Natural killer cell (primary cell): Measurements from ENCODE around the gene SCML2. TPM values are rescaled to one million over a fixed set of nuclear protein-coding genes. Genes with fewer than 3 reads are reported as not detected.
"Not testable (repeated sequence)": the region's sequence is repeated elsewhere in the genome, so short reads cannot be mapped to it uniquely, and the experiment has no call there.

Experiments used
- ATAC-seq, 3 donors: fragments of 150-1000 bp in 2 of 3; fragments of 200-7000 bp in 1 of 3; cut with Tn5 transposase; 1 replicate in 1 of 3; 2 replicates in 2 of 3; pipeline ENCODE4 v1.10.0; 2021; ENCODE audit warnings: mild to moderate bottlenecking in 2 of 3, moderate library complexity in 2 of 3
- DNase-seq, 2 donors: peaks; one replicate each; pipeline versions ENCODE4 v3.0.0 to v3.0.0-alpha.2; 2013 to 2021; ENCODE audit warnings: mixed read lengths in 1 of 2
- H3K27ac ChIP-seq: one replicate; pipeline ENCODE4 v1.5.1; 2013; ENCODE audit warnings: mild to moderate bottlenecking, low read length
- H3K27me3 ChIP-seq: one replicate; pipeline ENCODE4 v1.6.1; 2013; ENCODE audit warnings: low read length; ENCODE audit not compliant: control insufficient read depth, insufficient read depth
- H3K36me3 ChIP-seq: one replicate; pipeline ENCODE4 v1.6.1; 2013; ENCODE audit warnings: low read length; ENCODE audit not compliant: control insufficient read depth, insufficient read depth
- H3K4me1 ChIP-seq: one replicate; pipeline ENCODE4 v1.6.1; 2013; ENCODE audit warnings: low read length; ENCODE audit not compliant: control insufficient read depth, insufficient read depth
- H3K4me3 ChIP-seq: one replicate; pipeline ENCODE4 v1.5.1; 2013; ENCODE audit warnings: low read length
- H3K9me3 ChIP-seq: one replicate; pipeline ENCODE4 v1.6.1; 2013; ENCODE audit warnings: low read length; ENCODE audit not compliant: control insufficient read depth, insufficient read depth
- H3K27ac Mint-ChIP-seq, 2 donors: one replicate each; pipeline ENCODE4 v1.8.0; 2022; ENCODE audit warnings: mild to moderate bottlenecking in 2 of 2, mixed read lengths in 2 of 2, moderate library complexity in 1 of 2
- H3K27me3 Mint-ChIP-seq, 2 donors: one replicate each; pipeline ENCODE4 v1.8.0; 2022; ENCODE audit warnings: low read depth in 2 of 2, mixed read lengths in 2 of 2
- H3K36me3 Mint-ChIP-seq: one replicate; pipeline ENCODE4 v1.8.0; 2022; ENCODE audit warnings: mixed read lengths
- H3K4me1 Mint-ChIP-seq, 2 donors: one replicate each; pipeline ENCODE4 v1.8.0; 2022; ENCODE audit warnings: mixed read lengths in 2 of 2
- H3K4me3 Mint-ChIP-seq: one replicate; pipeline ENCODE4 v1.8.0; 2022; ENCODE audit warnings: mild to moderate bottlenecking, moderate library complexity, mixed read lengths
- H3K9me3 Mint-ChIP-seq, 2 donors: one replicate each; pipeline ENCODE4 v1.8.0; 2022; ENCODE audit warnings: mixed read lengths in 2 of 2
- WGBS: methylation state at CpG from one replicate; pipeline ENCODE4 v1.1.7; 2013; ENCODE audit warnings: missing lambda C conversion rate; ENCODE audit not compliant: insufficient coverage; 5-methylcytosine and 5-hydroxymethylcytosine counted together
- intact Hi-C: fragments of 100-400 bp; cut with micrococcal nuclease; formaldehyde crosslinking; loops from one replicate; pipeline ENCODE4 v1.14.2; 2022
- total RNA-seq, 4 donors: library from RNA; stranded (reverse); fragments of 120-200 nt in 1 of 4; gene quantifications; one replicate each; pipeline versions ENCODE4 v1.2.3 to v1.2.4, GENCODE V29; 2013 to 2022
- TF ChIP-seq, protein P1 (sequence below): fragments of 200-600 bp; IDR thresholded peaks from one replicate; pipeline ENCODE4 v1.8.0; 2022; ENCODE audit warnings: antibody characterized with exemption

The SCML2 gene
- total RNA-seq, 3 donors from 2014 or later (not counting 1 experiment from before 2014, with no cell fraction given), result 0.21 to 0.50 (median 0.41) TPM

- Histone ChIP-seq H3K27me3 (no peaks in the 10 kb centered on the region), H3K27ac (no peak overlapping the region), H3K9me3 (no peaks in the 10 kb centered on the region), H3K36me3 (no peaks in the 10 kb centered on the region), H3K4me1 (no peaks in the 10 kb centered on the region), H3K4me3 (no peak overlapping the region)
- TF ChIP-seq, protein P1, sequence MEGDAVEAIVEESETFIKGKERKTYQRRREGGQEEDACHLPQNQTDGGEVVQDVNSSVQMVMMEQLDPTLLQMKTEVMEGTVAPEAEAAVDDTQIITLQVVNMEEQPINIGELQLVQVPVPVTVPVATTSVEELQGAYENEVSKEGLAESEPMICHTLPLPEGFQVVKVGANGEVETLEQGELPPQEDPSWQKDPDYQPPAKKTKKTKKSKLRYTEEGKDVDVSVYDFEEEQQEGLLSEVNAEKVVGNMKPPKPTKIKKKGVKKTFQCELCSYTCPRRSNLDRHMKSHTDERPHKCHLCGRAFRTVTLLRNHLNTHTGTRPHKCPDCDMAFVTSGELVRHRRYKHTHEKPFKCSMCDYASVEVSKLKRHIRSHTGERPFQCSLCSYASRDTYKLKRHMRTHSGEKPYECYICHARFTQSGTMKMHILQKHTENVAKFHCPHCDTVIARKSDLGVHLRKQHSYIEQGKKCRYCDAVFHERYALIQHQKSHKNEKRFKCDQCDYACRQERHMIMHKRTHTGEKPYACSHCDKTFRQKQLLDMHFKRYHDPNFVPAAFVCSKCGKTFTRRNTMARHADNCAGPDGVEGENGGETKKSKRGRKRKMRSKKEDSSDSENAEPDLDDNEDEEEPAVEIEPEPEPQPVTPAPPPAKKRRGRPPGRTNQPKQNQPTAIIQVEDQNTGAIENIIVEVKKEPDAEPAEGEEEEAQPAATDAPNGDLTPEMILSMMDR, result peak; percentile 61
- intact Hi-C loops, result loop anchor here (1.0 to 5.0 kb wide), 3 partner anchors 506 to 943 kb away; no protein-coding TSS in a partner anchor
- H3K4me1 Mint-ChIP-seq, result peaks cover 5 to 7% of the 10 kb centered on the region in 2 donors
- no peak overlapping the region for H3K4me3 Mint-ChIP-seq
- H3K36me3 Mint-ChIP-seq, result no peaks in the 10 kb centered on the region
- H3K27ac Mint-ChIP-seq, result no peak overlapping the region
- WGBS, result 0% methylated on average over 3 of the region's 9 CpGs
- ATAC-seq (peak in 2 of 3 donors; percentile 52 to 74), DNase-seq (peak; percentile 36 to 80)
- H3K9me3 Mint-ChIP-seq, result no peaks in the 10 kb centered on the region
- no peaks in the 10 kb centered on the region for H3K27me3 Mint-ChIP-seq
Observed at GRCh38 chrX:18390941-18391538, 36.6 kb upstream of the SCML2 start.

GRCh38 chrX:18389966-18390365, 35.5 kb upstream of the SCML2 start:
- H3K4me3 ChIP-seq, result no peak overlapping the region
- Mint-ChIP-seq H3K4me3 (no peak overlapping the region), H3K9me3 (no peaks in the 10 kb centered on the region), H3K27ac (no peak overlapping the region), H3K36me3 (no peaks in the 10 kb centered on the region), H3K4me1 (peaks cover 5 to 7% of the 10 kb centered on the region in 2 donors), H3K27me3 (no peaks in the 10 kb centered on the region)
- TF ChIP-seq, protein P1, result no peak
- no peak overlapping the region for H3K27ac ChIP-seq
- 100% methylated on average over 1 of the region's 3 CpGs for WGBS
- DNase-seq (no peak), ATAC-seq (no peak)
- H3K9me3 ChIP-seq, result no peaks in the 10 kb centered on the region
- no peaks in the 10 kb centered on the region for H3K4me1 ChIP-seq
- intact Hi-C loops, result loop anchor here (5.0 kb wide), 2 partner anchors 507 to 837 kb away; no protein-coding TSS in a partner anchor
- no peaks in the 10 kb centered on the region for H3K36me3 ChIP-seq
- no peaks in the 10 kb centered on the region for H3K27me3 ChIP-seq

DNA sequence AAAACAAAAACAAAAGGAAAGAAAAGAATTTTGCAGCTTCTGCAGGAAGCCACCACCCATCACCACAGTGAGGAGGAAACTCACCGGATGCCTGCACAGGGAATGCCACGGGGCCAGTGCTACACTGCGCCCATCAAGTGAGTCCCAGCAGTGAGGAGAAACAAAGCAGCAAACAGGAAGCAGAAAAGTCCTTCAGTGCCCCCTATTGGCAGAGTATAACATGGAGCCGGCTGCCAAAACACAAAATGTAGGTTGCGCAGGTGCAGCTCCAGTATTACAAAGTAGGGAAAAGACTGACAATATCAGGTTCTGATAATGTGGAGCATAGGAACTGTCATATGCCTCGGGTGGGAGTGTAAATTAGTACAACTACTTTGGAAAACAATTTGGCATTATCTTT, 23.3 kb upstream of the SCML2 start:
- Mint-ChIP-seq H3K27me3 (peaks cover 0 to 4% of the 10 kb centered on the region in 2 donors), H3K4me3 (no peak overlapping the region), H3K27ac (no peak overlapping the region), H3K36me3 (no peaks in the 10 kb centered on the region), H3K4me1 (no peaks in the 10 kb centered on the region), H3K9me3 (no peaks in the 10 kb centered on the region)
- ATAC-seq, result peak in 2 of 3 donors; percentile 40 to 62
- TF ChIP-seq, protein P1, result peak; percentile 21
- Histone ChIP-seq H3K27ac (no peak overlapping the region), H3K27me3 (no peaks in the 10 kb centered on the region), H3K4me1 (peaks cover 4% of the 10 kb centered on the region), H3K36me3 (no peaks in the 10 kb centered on the region), H3K4me3 (no peak overlapping the region), H3K9me3 (no peaks in the 10 kb centered on the region)
- DNase-seq, result peak in 1 of 2 donors; percentile 59
- intact Hi-C loops, result no loop called here
- 12% methylated on average over 5 of the region's 6 CpGs for WGBS

DNA sequence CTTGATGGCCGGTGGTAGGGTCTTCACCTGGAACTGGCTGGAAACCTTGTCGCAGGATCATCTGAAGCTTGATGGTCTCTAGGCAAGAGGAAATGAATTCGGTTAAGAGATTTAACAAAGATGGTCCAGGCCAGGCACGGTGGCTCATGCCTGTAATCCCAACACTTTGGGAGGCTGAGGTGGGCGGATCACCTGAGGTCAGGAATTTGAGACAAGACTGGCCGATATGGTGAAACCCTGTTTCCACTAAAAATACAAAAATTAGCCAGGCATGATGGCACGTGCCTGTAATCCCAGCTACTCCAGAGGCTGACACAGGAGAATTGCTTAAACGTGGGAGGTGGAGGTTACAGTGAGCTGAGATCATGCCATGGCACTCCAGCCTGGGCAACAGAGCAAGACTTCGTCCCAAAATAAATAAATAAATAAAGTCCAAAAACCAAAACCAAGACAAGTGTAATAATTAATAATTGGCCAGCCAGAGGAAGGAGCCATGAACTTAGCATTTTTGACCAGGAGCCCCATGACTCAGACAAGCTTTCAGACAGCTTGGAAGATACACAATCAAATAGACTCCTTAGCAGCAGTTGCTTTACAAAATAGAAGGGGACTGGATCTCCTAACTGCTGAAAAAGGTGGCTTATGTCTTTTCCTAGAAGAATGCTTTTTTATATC, 20.8 kb upstream of the SCML2 start:
- H3K27me3 Mint-ChIP-seq, ATAC-seq, H3K36me3 Mint-ChIP-seq, H3K9me3 ChIP-seq, H3K9me3 Mint-ChIP-seq, intact Hi-C loops, H3K27ac Mint-ChIP-seq, H3K4me3 Mint-ChIP-seq, H3K27ac ChIP-seq, DNase-seq, H3K4me1 ChIP-seq, H3K27me3 ChIP-seq, H3K4me1 Mint-ChIP-seq, H3K36me3 ChIP-seq, H3K4me3 ChIP-seq: not testable (repeated sequence)
- WGBS, result 91% methylated on average over 7 of the region's 9 CpGs

DNA sequence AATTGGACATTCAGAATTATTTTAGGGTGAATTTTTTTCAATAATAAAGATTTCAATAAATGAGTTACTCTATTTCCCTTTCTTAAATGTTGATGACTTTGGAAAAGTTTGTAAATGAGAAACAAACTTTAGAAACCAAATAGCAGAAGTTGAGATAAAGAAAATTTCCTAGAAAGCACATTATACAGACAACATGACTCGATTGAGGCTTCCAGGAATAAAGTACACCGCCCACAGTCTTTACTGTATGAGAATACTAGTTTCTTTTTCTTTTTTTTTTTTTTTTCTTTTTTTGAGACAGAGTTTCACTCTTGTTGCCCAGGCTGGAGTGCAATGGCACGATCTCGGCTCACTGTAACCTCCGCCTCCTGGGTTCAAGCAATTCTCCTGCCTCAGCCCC, 14.6 kb upstream of the SCML2 start:
- H3K4me1 Mint-ChIP-seq, ATAC-seq, DNase-seq, H3K4me3 ChIP-seq, H3K27ac Mint-ChIP-seq, H3K9me3 ChIP-seq, H3K27ac ChIP-seq, H3K36me3 Mint-ChIP-seq, H3K27me3 ChIP-seq, H3K9me3 Mint-ChIP-seq, H3K36me3 ChIP-seq, intact Hi-C loops, H3K27me3 Mint-ChIP-seq, H3K4me3 Mint-ChIP-seq, H3K4me1 ChIP-seq: not testable (repeated sequence)
- 100% methylated on average over 1 of the region's 5 CpGs for WGBS
